GM19455 (cell line): ENCODE data around the gene OTOA.
"Not testable (repeated sequence)": the region's sequence is repeated elsewhere in the genome, so short reads cannot be mapped to it uniquely, and the experiment has no call there.

Experiments used
- ATAC-seq: cut with Tn5 transposase; IDR thresholded peaks from one replicate; pipeline ENCODE4 v1.9.1; 2021; ENCODE audit not compliant: unreplicated experiment

OTOA gene

GRCh38 chr16:21663889-21664647 is at the start of gene OTOA:
TSS of gene OTOA (plus strand) at chr16:21663968. CDS start at chr16:21678515, 14,547 bp downstream.
- no peak for ATAC-seq

DNA sequence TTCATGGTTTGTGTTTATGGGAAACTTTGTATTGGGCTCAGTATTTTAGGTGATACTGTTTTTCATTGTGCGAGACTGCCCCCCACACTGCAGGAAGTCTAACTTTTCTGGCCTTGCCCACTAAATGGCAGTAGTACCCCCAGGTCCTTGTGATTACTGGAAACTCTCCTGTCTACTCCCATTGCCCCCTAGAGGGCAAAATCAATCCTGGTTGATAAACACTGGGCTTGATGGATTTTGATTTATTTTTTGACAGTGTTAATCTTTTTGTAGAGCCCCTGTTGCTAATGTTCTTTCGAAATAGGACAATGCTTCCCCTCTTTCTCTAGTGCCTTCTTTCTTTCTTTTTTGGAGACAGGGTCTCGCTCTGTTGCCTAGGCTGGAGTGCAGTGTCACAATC is 48.9 kb upstream of the OTOA start:
- ATAC-seq, result no peak

DNA sequence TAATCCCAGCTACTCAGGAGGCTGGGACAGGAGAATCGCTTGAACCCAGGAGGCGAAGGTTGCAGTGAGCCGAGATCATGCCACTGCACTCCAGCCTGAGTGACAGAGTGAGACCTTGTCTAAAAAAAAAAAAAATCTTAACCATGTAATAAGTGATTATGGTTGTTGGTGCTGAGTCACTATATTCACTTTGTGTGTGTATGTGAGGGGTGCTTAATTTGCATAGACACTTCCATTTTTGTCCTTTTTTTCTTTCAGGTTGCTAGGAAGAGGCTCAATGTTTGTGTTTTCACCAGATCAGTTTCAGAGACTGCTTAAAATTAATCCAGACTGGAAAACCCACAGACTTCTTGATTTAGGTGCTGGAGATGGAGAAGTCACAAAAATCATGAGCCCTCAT is 46.2 kb upstream of the OTOA start:
- ATAC-seq, result no peak

GRCh38 chr16:21618281-21618680 is 45.5 kb upstream of the OTOA start:
- ATAC-seq, result no peak

DNA sequence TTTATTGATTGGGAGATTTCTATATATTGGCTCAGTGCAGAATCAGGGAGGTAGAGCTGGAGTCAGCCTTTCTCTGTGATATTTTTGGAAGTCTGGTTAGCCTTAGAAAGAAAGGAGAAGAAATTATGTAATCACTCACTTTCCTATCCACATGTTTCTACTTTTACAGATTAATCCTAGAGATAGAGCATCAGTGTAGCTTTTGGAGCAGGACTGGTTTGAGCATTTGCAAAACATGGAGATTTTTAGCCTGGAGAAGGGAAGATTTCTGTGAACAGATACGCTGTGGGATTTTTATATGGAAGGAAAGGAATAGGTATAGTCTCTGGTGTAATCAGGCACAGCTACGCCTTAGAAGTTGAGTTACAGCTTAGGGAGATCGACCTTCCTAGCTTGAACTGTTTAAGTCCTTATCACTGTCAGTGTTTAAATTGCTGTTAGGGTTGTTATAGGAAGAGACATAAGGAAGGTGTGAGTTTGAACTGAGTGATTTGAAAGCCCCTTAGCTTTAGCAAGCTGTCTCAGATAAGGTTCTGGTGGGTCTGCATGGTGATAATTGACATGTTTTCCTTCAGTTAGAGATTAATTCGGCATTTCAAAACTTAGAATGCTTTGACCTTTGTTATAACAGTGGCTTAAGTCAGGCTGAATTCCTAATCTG is 43.9 kb upstream of the OTOA start:
- ATAC-seq, result no peak

- no peak for ATAC-seq
Measured at GRCh38 chr16:21620592-21620991, 43.2 kb upstream of the OTOA start.

DNA sequence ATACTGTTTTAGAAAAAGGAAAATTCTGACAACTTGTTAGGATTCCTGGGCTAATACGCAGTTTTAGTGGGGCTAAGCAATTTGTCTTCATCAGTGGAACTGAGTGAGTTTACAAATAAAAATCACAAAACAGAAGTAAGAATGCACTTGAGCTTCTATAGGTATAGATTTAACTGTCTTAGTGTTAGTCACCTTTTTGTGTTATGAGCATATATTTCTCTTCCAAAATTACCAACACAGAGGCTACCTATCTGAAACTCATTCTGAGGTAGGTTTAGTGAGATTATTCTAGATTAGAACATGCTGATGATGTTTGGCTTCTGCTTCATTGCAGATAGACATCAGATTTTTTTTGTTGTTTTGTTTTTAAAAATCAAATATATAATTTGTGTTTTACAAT is 41.2 kb upstream of the OTOA start:
- ATAC-seq, result no peak

- no peak for ATAC-seq
Measured at GRCh38 chr16:21625026-21625425, 38.7 kb upstream of the OTOA start.

DNA sequence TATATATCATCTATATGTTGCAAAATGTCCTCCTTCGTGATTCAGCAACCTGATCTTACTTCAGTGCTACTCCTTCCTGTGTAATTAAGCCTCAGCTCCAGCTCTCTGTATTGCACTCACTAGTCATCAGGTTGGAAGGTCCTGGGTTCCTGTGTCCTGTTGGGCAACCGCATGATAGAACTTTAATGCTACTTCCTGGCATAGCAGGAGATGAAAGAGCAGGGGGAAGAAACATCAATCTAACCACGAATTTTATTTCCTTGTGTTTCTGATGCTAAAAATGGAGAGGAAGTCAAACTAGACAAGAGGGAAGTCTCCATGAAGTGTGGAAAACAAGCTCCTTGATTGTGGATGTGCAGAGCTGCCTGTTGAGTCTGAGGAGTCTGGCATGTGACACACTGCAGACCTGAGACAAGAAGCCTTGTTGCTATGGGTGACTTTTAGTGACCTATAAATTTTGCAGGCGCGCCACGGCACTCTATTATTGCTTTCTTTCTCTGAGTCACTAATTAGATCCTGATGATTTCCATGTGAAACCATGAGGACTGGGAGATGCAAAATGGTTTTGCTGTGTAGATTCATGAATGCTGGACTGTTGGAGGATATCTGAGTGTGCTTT is 37.0 kb upstream of the OTOA start:
- ATAC-seq, result no peak

GRCh38 chr16:21628121-21628726 is 35.5 kb upstream of the OTOA start:
- ATAC-seq, result no peak

GRCh38 chr16:21628772-21629171 is 35.0 kb upstream of the OTOA start:
- ATAC-seq, result no peak

- not testable (repeated sequence) for ATAC-seq
Measured at GRCh38 chr16:21629616-21630539, 33.9 kb upstream of the OTOA start.

- ATAC-seq, result not testable (repeated sequence)
Measured at GRCh38 chr16:21630866-21631265, 32.9 kb upstream of the OTOA start.

DNA sequence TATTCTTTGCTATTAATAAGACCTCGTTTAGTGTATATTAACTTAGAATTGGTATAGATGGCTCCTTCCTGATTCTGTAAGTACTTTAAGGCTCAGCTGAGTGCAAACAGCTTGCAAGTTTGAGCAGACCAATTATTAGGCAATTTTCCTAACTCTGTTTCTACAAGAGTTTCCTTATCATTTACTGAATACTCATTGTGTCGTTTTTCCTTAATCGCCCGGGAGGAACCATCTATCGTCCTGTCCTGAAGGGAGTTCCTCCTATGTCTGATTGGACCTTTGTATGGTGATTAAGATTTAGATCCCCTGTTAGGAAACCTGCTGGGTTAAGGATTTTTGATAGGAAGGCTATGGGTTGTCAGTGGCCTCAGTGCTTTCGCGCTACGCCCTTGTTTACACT is 32.4 kb upstream of the OTOA start:
- ATAC-seq, result not testable (repeated sequence)

DNA sequence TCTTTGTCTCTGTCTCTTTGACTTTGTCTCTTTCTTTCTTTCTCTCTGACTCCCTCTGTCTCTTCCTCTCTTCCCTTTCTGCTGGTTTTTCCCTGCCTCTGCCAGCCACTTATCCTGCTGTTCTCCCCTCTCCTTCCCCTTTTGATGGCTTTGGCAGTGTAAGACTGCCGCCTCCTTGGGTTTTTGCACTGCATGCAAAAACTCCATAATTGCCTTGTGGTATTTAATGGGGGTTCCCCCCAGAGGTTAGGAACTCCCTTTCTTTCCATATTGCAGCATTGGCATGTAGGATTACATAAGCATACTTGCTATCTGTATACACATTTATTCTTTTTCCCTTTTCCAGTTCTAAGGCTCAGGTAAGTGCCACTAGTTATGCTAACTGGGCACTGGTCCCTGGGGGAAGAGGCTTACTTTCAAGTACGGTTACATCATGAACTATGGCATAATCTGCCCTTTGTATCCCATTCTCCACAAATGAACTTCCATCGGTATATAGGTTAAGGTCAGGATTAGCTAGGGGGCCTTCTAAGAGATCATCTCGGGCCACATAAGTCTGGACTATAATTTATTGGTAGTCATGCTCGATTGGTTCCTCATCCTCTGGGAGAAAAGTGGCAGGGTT is 31.7 kb upstream of the OTOA start:
- ATAC-seq, result not testable (repeated sequence)

GRCh38 chr16:21634216-21634615 is 29.6 kb upstream of the OTOA start:
- ATAC-seq, result no peak

GRCh38 chr16:21635694-21636093 is 28.1 kb upstream of the OTOA start:
- not testable (repeated sequence) for ATAC-seq

DNA sequence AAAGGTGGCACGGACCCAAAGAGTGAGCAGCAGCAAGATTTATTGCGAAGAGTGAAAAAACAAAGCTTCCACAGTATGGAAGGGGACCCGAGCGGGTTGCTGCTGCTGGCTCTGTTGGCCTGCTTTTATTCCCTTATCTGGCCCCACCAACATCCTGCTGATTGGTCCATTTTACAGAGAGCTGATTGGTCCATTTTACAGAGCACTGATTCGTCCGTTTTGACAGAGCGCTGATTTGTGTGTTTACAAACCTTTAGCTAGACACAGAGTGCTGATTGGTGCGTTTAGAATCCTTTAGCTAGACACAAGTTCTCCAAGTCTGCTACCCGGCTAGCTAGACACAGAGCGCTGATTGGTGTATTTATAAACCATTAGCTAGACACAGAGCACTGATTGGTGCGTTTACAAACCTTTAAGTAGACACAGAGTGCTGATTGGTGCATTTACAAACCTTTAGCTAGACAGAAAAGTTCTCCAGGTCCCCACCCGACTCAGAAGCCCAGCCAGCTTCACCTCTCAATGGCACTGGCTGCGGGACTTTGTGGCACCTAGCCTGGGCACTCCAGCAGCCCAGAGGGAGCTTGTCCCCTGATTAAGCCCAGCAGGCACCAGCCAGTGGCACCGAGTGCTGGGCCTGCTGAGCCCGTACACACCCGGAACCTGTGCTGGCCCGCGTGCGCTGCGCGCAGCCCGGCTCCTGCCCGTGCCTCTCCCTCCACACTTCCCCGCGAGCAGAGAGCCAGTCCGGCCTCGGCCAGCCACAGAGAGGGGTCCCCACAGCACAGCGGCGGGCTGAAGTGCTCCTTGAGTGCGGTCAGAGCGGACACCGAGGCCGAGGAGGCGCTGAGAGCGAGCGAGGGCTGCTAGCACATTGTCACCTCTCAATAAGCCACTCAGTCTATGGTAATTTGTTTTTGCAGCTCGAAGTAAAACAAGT is 26.5 kb upstream of the OTOA start:
- ATAC-seq, result no peak

GRCh38 chr16:21638573-21638975 is 25.2 kb upstream of the OTOA start:
- ATAC-seq, result no peak
